GM18519 (cell line): ENCODE data around the gene PHEX.

Source experiments
- ATAC-seq: cut with Tn5 transposase; IDR thresholded peaks from one replicate; pipeline ENCODE4 v1.9.1; 2021; ENCODE audit warnings: mild to moderate bottlenecking, moderate library complexity; ENCODE audit not compliant: unreplicated experiment, low FRiP score

The PHEX gene

DNA sequence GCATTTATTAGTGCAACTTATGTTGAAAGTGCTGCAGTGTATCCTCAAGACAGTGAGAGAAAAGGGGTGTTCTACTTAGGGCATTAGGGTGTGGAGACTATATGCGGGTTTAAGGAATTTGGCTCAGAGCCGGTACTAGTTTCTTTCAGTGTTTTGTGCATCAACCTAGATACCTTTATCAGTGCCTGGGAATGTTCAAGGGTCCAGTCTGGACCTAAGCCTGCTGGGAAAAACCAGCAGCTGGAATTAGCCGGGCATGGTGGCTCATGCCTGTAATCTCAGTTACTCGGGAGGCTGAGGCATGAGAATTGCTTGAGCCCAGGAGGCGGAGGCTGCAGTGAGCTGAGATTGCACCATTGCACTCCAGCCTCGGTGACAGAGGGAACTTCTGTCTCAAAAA is 7.4 kb downstream of the PHEX start:
- ATAC-seq, result no peak

DNA sequence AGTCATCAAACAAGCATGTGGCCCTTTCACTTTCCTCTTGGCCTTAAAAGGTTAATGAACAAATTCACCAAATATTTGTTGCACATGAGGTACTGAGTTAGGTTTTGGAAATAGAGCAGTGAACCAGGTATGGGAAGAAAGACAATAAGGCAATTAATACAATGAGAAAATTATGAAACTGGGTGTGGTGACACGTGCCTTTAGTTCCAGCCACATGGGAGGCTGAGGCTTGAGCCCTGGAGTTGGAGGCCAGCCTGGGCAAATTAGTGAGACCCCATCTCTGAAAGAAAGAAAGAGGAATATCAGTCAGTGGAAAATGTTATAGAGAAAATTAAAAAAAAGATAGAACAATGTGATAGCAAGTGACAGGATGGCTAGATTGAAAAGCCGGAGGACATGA is 8.1 kb downstream of the PHEX start:
- no peak for ATAC-seq

DNA sequence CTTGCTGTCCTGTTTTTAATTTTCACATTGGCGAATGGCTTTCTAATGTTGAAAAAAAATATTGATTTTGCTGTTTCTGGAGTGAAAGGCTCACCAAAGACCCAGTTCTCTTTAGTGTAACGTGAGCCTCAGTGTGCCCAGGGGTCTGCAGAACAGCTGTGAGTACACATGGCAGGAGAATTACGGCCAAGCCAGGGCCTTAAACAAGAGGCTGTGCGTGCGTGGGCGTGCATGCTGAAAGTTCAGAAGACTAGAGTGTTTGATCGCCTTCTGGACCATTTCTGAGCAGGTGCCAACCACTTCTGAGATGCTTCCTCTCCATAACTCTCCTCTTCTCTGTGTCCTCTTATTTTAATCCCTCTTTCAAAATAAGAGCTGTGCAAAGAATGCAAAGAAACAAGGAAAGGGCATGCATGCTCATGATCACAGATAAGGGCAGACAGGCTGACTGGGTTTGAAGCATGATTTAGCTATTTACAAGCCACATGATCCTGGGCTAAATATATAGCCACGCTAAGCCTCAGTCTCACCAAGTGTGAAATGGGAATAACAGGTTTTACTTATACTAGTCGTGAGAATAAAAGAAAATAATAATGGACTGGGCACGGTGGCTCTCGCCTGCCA is 9.9 kb downstream of the PHEX start:
- no peak for ATAC-seq

DNA sequence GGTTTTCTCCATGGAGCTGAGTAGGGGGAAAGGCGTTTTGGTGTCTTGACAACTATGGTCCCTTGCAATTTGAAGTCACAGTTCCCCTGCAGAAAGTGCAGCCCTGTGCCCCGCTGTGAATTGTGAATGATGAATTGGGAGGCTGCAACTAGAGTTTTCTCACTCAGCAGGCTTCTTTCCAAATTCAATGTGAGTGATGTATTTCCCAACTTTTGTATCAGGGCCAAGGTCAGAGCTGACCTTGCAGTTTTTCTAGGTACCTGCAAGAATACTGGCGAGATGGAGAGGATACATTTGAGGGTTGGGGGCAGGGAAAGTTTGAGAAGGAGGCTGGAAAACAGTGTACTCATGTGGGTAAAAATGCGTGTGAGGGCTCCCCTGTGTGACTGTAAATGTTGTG is 11.7 kb downstream of the PHEX start:
- ATAC-seq, result no peak

DNA sequence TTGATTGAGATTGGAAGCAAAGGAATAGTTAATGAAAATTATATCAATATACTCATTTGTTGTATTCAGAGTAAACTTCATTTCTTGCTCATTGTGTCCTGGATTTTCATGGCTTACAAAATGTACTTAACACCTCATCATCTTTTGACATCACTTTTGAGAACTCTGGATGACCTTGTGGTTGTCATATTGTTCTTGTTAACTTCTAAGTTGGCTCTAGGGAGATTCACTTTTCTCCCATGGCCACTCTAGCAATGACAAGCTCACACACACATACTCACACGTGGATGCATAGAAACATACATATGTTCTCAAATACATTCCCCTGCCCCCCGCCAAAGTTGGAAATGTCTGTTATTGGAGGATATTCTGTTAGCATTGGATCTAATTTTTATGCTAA is 15.3 kb downstream of the PHEX start:
- no peak for ATAC-seq

DNA sequence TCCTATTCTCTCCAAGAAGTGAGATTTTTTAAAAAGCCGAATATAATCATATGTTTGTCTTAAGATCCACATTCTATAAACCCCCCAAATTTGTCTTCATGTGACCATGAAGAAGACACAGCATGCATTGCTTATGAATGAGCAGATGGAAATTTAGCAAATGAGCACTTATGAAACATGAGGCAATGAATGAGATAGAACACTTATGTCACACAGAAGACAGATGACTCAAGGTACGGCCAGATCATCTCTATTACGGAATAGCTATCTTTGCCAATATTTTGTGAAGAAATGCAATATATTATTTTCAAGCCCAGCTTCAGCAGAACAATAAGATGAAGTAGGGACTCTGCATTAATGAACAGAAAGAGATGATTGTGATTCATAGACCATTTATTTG is 21.4 kb downstream of the PHEX start:
- ATAC-seq, result no peak

DNA sequence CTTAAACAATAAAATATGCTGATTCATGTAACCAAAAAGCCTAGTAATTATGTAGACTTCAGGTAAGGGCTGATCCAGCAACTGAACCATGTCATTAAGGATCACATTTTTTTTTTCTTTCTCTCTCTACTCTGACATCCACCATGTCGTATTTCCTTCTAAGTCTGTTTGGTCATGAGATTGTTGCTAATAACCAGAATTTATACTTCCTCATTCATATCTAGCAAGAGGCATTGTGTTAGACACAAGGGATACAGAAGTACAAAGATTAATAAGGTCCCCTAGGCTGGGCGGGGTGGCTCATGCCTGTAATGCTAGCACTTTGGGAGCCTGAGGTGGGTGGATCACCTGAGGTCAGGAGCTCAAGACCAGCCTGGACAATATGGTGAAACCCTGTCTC is 24.1 kb downstream of the PHEX start:
- peak; percentile 42 for ATAC-seq

DNA sequence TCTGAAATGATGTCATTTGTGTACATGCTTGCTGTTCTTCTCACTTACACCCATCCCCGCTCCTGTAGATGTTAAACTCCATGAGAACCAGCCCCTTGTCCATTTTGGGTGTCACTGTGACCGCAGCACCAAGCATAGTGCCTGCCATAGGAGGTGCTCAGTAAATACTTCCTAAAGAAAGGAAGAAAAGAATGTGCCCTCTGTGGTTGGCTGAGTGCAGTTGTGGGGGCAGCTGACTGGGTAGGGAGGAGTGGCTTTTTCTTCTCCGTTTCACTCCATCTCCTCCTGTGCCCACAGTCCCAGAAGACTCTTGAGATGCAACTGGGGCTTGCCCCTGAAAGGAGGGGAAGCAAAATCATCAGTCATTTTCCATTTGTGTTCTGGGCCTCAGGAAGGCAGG is 25.5 kb downstream of the PHEX start:
- no peak for ATAC-seq

DNA sequence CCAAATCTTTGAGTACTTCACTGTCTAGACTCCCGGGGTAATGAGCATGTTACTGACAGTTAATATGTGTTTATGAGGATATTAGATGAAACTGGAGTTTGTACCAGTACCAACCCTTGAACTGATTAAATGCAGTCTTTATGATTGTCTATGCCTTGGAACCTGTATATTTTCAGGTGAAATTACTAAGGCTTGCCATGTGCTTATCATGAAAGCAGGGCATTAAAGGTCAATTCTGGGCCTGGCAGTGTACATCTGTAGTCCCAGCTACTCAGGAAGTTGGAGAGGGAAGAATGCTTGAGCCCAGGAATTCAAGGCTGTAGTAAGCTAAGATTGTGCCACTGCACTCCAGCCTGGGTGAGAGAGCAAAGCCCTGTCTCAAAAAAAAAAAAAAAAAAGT is 27.6 kb downstream of the PHEX start:
- ATAC-seq, result no peak

DNA sequence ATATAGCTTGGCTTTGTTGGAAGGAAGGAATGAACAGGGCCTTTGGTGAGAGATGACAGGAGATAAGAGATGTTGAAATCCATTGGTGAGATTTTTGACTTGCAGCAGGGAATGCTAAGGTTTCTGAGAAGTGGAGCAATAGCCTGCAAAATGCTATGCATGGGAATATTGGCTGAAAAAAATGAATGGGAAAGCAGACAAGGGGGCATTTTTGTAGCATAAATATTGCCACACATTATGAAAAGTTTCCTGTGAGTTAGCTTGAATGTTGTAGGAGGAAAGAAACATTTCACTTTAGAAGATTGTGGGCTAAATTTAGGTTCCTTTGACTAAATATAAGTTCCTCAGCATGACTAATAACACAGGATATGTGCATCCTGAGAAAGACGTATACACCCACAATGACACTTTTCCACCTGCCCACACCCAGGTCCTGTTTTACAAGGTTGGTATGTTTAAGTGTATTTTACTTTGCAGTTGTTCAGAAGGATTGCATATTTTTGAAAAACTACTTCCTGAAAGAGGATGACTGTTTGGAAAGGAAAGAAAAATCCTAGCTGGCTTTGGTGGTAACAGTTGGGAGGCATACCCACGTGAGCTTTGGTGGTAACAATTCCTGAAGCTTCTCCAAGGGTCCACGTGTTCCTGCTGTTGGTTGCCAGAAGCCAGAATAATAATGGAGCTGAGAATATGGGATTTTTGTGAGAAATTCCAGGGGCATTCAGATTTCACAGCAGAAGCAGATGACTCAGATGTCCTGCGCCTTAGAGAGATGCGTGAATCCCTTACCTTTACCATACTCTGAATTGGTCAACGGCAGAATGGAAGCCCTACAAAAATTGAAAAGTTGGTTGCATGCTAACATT is 28.5 kb downstream of the PHEX start:
- peak; percentile 65 for ATAC-seq

DNA sequence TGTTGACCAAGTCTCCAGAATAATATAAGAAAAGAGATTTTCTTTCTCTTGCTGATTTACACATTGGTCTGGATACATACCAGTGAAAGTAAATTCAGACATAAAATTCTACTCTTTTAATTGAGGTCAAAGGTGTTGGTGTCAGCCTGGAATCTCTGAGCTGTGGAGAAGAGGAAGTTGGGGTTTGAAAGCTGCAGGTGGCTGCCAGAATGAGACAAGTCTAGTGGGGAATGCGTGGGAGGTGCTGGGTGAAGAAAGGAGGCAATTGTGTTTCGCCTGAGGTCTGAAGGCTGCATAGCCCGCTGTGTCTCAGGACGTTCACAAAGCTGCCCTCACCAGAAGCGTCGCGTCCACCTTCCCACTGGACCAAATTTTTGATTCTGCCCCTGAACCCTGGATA is 31.2 kb downstream of the PHEX start:
- ATAC-seq, result peak; percentile 67

DNA sequence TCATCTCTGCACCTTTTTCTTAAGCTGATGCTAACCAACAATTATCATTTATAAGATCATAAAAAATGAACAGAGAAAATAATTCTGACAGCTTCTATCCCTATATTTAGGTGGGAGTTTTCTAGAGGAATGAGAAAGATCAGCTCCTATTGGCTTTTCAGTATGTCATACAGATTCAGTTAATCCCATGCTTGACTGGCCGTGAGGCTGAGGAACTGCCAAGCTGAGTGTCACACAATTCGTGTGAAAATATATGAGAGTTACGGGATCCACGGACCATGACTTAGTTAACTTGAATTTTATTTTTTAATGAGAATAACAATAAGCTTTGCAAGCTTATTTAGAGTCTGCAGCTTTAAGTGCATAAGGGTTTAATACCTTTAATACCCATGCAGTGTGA is 37.5 kb downstream of the PHEX start:
- ATAC-seq, result no peak

DNA sequence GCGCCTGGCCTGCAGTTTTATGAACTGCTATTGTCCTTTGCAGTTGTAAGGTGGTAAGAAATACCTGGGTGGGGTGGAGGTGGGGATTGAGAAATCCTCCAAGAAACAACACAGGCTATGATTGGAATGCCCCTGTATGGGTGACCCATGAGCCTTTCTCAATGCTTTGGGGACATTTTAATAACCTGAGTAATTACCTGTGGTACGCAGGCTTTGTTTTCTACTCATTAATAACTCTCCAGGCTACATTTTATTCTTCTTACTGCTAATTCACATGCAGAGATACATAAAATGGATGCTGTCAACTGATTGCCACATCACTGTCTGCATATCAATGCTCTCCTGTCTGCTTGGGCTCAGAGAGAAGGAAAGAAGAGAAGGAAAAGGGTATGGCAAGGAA is 41.8 kb downstream of the PHEX start:
- ATAC-seq, result no peak

DNA sequence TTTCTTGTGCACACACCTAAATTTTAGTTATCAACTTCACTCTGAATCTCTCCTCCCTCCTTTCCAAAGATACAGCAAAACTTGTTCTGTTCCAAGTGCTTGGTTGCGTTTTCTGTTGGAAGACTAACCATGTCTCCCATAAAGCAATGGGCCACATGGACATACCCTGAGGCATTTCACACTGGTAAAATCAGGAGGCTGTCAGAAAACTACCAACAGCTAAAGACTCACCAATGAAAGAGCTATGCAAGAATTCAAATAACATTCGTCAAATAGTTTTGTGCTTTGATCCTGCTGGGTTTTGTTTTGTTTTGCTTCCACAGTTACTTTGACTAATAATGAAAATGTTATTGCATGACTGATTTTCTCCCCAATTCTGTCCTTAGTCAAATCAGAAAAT is 46.0 kb downstream of the PHEX start:
- ATAC-seq, result no peak

DNA sequence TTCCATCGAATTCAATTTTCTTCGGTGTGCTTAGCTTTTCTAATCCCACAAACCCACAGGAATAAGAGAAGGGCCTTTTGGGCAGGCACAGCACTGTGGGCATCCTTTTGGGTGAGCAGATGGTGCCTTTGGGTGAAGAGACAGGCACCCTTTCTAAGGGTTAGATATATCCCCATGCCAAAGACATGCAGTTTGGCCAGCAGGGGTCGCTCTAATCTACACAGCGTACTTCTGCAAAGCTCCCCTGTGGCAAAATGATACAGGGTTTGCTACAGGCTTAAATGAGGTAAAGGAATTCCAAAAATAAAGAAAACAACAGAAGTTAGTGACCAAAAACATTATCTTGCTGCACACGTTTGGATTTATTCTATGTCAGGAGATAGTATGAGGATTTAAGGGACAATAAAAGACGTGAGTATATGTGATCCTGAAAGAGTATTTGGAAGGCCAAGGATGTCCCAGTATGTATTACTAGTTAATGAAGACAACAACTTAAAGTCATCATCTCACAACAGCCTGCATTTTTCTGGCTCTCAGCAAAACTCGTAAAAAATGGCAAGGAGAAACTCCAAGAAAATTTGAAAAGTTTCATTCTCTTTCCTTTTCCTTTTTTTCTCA is 49.5 kb downstream of the PHEX start:
- ATAC-seq, result peak; percentile 71

DNA sequence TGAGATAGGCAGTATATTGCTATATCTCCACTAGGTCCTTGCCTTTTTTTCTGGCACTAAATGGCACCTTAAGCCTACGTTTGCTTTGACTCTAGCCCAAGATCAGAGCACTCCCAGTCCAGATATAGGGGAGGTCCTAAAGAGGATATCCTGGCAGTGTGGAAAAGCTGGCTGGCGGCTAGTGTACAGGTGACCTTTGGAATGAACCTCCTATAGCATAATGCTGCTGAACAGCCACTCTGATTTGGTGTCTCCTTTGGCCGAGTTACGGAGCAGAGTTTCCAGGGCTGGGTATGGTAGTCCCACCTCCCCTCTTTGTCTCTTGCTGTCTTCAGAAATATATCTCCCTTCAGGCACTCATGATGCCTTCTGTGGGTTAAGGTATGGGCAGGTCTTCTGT is 53.9 kb downstream of the PHEX start:
- ATAC-seq, result no peak

DNA sequence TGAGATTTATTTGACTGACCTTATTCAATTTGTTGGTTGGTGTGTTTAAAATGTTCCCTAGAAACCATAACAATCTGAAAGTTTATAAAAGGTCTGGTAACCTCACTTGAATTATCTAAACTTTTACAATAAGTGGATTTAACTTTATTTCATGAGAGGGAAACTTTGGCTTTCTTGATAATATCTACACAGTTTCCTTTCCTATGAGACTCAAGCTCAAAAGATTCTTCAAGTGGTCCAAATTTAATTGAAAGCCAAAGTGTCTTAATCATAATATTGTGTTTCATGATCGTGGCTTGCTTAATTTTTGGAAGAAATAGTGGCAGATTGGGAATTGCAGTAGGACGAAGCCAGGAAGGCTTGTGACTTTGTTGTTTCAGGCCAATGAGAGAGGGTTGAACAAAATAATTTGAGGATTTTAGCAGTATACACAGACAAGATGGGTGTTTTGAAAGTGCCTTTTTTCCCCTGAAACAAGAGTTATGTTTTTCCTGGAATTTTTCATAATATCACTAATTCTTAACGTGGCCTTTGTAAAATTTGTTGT is 55.0 kb downstream of the PHEX start:
- no peak for ATAC-seq

DNA sequence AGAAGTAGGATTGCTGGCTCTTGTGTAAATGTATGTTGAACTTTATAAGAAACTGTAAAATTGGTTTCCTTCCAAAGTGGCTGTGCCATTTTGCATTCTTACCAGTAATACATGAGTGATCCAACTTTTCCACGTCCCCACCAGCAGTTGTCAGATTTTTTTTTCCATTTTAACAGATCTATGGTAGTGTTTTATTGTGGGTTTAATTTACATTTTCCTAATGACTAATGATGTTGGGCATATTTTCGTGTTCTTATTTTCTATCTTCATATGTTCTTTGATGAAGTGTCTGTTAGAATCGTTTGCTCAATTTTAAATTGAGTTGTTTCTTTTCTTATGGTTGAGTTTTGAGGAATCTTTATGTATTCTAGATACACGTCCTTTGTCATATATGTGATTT is 56.2 kb downstream of the PHEX start:
- no peak for ATAC-seq

DNA sequence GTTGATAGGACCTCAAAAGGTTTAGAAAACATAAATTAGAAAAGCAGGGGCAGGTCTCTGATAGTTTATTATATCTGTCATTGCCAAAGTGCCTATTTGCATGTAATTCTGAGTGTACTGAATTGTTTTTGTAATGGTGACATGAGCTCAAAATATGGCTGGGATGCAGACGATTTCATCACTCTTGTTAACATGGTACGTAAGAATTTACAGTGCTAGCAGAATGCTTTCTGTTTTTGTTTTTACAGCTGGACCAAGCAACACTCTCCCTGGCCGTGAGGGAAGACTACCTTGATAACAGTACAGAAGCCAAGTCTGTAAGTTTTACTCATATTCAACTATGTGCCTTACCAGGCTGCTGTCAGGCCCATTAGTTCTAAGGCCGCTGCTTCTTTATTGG is 58.1 kb downstream of the PHEX start:
- no peak for ATAC-seq

DNA sequence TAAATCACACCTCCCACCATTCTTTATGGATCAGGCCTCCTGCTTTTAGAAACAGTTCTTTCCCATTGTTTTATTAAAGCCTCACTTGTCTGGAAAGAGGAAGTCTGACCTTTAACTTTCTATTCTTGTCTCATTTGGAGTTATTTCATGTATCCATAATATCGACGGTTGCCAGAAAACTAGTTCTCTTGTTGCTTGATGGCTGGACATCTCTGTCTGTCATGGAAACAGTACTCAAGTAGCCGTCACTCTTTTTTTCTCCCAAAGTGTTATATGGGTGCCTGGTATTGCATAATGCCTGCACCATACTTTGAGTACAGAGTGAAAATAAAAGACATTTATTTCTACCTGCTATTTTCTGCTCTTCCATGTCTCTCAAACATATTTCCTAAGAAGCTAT is 61.4 kb downstream of the PHEX start:
- no peak for ATAC-seq

DNA sequence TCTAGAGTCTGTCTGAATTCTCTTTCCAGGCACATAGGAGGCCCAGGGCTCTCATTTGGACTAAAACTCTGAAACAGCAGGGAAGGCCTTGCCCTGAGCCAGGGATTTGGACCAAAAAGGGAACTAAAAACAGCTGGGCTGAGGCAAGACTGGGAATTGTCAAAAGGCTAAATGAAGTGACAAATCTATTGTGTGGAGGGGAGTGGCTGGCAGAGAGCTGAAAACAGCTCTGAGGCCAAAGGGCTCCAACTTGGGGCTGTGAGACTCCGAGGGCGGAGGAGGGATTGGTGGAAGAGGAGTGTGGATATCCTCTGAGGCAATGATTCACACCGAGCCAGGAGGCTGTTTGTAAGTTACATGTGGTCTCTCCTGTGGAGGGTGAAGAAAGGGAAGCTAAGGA is 63.2 kb downstream of the PHEX start:
- ATAC-seq, result no peak

DNA sequence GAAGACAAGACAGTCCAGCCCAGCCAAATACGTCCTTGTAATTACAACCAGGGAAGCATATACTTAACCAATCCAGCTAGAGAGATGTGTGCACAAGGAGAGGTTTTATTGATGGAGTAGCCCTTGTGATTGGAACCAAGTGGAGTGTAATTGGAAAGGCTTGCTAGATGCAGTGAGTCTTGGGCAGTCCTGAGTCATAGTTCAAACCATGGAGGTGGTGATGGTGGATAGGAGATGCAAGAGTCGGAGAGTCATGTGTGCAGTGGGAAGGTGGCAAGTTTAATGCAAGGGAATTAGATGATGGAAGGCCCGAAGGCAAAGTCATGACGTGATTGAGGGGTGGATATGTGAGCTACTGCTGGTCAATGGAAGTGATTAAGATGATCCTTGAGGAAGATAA is 63.7 kb downstream of the PHEX start:
- ATAC-seq, result no peak
